ENCODE results near the gene LCMT1.
"Not testable (repeated sequence)": the region's sequence is repeated elsewhere in the genome, so short reads cannot be mapped to it uniquely, and the experiment has no call there.

The LCMT1 gene

GRCh38 chr16:25171390-25171789 is 59.8 kb downstream of the LCMT1 start:
- TF ChIP-seq CTCF (IDR thresholded peaks at IDR 0.05; ENCODE audit: control insufficient read depth, insufficient read depth, low read depth, low read length, missing control alignments): no peak
- no peak overlapping the region for H3K4me3 ChIP-seq (ENCODE audit: control insufficient read depth, low read depth, low read length)
- no peak for DNase-seq (ENCODE audit: low read depth)

GRCh38 chr16:25172831-25173230 is 61.3 kb downstream of the LCMT1 start:
- TF ChIP-seq CTCF (IDR thresholded peaks at IDR 0.05; ENCODE audit: control insufficient read depth, insufficient read depth, low read depth, low read length, missing control alignments): no peak
- no peak for DNase-seq (ENCODE audit: low read depth)
- no peak overlapping the region for H3K4me3 ChIP-seq (ENCODE audit: control insufficient read depth, low read depth, low read length)

GRCh38 chr16:25174285-25174684 is 62.7 kb downstream of the LCMT1 start:
- no peak overlapping the region for H3K4me3 ChIP-seq (ENCODE audit: control insufficient read depth, low read depth, low read length)
- DNase-seq (ENCODE audit: low read depth): no peak
- TF ChIP-seq CTCF (IDR thresholded peaks at IDR 0.05; ENCODE audit: control insufficient read depth, insufficient read depth, low read depth, low read length, missing control alignments): no peak

GRCh38 chr16:25176136-25176535 is 64.6 kb downstream of the LCMT1 start:
- no peak overlapping the region for H3K4me3 ChIP-seq (ENCODE audit: control insufficient read depth, low read depth, low read length)
- TF ChIP-seq CTCF (IDR thresholded peaks at IDR 0.05; ENCODE audit: control insufficient read depth, insufficient read depth, low read depth, low read length, missing control alignments): no peak
- DNase-seq (ENCODE audit: low read depth): no peak

- H3K4me3 ChIP-seq (ENCODE audit: control insufficient read depth, low read depth, low read length): no peak overlapping the region
- TF ChIP-seq CTCF (IDR thresholded peaks at IDR 0.05; ENCODE audit: control insufficient read depth, insufficient read depth, low read depth, low read length, missing control alignments): no peak
- no peak for DNase-seq (ENCODE audit: low read depth)
Measured at GRCh38 chr16:25177512-25177830, 65.9 kb downstream of the LCMT1 start.

- no peak for DNase-seq (ENCODE audit: low read depth)
- no peak for TF ChIP-seq CTCF (IDR thresholded peaks at IDR 0.05; ENCODE audit: control insufficient read depth, insufficient read depth, low read depth, low read length, missing control alignments)
- H3K4me3 ChIP-seq (ENCODE audit: control insufficient read depth, low read depth, low read length): no peak overlapping the region
Measured at GRCh38 chr16:25177831-25178688, 66.5 kb downstream of the LCMT1 start.

GRCh38 chr16:25181236-25181635 is 69.7 kb downstream of the LCMT1 start:
- DNase-seq (ENCODE audit: low read depth); H3K4me3 ChIP-seq (ENCODE audit: control insufficient read depth, low read depth, low read length): not testable (repeated sequence)
